SW 1271 (cell line): ENCODE results near the gene TMEM43.
"Not testable (repeated sequence)": the region's sequence is repeated elsewhere in the genome, so short reads cannot be mapped to it uniquely, and the experiment has no call there.

Source experiments
- DNase-seq, 2 experiments: peaks; one replicate each; lab custom pipeline; 2025; lab: John Stamatoyannopoulos, UW

The TMEM43 gene, protein sequence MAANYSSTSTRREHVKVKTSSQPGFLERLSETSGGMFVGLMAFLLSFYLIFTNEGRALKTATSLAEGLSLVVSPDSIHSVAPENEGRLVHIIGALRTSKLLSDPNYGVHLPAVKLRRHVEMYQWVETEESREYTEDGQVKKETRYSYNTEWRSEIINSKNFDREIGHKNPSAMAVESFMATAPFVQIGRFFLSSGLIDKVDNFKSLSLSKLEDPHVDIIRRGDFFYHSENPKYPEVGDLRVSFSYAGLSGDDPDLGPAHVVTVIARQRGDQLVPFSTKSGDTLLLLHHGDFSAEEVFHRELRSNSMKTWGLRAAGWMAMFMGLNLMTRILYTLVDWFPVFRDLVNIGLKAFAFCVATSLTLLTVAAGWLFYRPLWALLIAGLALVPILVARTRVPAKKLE

DNA sequence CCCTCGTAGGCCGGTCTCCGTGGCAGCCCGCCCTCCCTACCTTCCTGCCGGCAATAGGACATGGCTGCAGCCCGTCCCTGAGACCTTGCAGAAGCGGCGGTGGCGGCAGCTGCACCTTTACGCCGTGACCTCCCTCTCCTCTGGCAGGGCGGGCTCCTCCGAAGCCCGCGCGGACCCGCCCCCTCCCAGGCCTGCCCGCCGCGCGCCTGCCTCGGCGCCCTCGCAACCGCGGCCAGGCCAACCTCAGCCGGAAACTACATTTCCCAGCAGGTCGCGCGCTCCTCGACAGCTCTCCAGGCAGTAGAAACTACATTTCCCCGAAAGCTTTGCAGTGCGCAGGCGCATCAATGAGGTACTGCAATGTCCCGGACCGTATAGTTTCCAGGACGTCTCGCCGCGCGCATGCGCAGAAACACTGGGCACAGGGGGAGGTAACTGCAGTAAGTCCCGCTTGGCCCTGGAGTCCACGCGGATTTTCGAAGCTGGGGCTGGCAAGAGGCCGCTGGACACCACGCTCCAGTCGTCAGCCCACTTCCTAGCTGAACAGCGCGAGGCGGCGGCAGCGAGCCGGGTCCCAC lies at the start of gene TMEM43, which contains the start of gene CHCHD4:
Gene TMEM43 (plus strand): TSS at position 438 of the 578 bp plus-strand sequence. CDS start 142 bp downstream, outside the sequence.
Gene CHCHD4 (minus strand): TSS at position 256 of the 578 bp plus-strand sequence. CDS start 194 bp downstream, at position 62.
- peak; percentile 97 to 99 for DNase-seq

DNA sequence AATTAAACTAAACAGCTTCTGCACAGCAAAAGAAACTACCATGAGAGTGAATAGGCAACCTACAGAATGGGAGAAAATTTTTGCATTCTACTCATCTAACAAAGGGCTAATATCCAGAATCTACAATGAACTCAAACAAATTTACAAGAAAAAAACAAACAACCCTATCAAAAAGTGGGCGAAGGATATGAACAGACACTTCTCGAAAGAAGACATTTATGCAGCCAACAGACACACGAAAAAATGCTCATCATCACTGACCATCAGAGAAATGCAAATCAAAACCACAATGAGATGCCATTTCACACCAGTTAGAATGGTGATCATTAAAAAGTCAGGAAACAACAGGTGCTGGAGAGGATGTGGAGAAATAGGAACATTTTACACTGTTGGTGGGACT lies 49.6 kb upstream of the TMEM43 start:
- DNase-seq, result not testable (repeated sequence)

DNA sequence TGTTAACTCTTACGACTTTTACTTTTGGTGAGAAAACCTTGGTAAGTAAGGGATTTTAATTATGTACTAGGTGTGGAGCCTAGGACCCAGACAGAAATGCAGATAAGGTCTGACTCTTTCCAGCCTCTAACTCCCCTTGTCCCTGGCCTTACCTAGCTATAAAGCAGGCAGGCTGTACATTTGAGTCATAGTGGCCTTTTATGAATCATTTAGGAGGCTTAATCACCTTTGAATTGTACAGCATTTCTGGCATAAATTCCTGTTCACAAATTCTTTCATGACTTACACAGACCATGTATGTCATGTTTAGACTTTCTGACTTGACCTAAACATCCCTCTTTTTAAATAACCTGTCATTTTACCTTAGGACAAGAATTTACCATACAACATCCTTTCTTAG lies 47.5 kb upstream of the TMEM43 start:
- DNase-seq, result no peak

DNA sequence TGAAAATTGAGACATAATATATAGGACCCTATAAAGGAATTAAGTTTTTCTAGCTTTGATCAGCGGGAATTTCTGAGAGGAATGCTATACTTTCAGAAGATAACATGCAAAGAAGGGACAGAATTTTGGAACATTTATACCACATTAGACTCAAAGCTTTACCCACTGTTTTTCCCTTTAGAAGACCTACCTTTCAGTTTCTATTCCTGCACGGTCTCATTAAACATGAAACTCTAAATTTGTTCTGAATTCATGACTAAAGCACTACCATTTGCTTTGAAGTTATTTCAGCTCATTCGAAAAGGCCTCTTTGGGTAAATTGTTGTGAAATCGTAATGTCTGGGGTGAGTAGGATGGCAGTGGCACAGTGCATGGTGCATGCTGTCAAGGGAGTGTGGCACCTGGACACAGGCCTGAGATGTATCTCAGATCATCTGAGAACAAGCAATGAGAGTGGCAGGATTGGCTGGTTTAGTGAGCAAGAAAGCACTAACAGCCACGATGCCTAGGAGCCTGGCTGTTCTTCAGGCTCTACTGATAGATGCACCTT lies 42.7 kb upstream of the TMEM43 start:
- no peak for DNase-seq

DNA sequence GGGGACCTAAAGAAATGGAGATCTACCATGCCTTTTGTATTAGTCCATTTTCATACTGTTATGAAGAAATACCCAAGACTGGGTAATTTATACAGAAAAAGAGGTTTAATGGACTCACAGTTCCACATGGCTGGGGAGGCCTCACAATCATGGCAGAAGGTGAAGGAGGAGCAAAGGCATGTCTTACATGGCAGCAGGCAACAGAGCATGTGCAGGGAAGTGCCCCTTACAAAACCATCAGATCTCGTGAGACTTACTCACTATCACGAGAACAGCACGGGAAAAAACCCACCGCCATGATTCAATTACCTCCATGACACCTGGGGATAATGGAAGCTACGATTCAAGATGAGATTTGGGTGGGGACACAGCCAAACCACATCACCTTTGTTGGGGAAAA lies 37.4 kb upstream of the TMEM43 start:
- DNase-seq, result not testable (repeated sequence)

DNA sequence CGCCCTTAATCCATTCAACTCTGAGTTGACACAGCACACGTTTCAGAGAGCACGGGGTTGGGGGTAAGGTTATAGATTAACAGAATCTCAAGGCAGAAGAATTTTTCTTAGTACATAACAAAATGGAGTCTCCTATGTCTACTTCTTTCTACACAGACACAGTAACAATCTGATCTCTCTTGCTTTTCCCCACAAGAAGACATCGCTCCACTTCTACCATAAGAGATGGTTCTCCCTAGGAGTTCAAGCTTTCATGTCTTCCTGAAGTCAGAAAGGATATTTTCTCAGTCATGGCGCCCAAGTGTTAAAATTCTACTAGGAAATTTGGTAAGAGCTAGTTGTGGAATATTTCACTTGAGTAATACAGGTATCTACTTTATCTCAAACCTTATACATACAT lies 32.9 kb upstream of the TMEM43 start:
- DNase-seq, result not testable (repeated sequence)

DNA sequence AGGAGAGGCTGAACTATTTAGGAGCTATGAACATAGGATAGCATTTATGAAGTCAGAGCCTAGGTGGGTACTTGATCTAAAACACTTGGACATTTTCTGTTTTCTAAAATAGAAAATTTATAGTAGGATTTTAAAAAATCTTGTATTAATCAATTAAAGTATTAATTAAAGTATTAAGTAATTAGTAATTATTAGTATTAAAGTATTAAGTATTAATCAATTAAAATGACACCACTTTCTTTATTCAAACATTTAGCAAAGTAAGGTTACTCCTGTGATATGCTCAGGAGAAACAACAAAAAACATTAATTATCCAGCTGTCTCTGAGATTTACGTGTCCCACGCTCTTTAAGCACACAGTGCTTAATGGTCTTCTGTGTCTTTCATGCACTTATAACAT lies 32.4 kb upstream of the TMEM43 start:
- DNase-seq, result no peak

DNA sequence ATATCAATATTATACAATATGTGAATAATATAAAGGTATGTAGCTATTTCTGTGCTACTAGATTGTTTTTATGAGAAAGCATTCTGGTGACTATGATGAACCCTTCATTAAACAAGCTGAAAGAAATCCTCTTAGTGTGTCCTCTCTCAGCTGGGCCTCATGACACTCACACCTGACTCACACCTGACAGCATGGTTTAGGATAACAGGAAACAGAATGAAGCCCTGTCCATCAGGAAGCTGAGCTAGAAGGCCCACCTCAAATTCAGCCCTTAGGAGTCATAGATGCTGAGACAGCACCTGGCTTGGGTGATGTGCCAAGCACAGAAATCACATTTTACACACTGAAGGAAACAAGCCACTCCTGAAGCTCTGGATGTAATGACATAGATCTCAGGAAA lies 31.0 kb upstream of the TMEM43 start:
- no peak for DNase-seq

DNA sequence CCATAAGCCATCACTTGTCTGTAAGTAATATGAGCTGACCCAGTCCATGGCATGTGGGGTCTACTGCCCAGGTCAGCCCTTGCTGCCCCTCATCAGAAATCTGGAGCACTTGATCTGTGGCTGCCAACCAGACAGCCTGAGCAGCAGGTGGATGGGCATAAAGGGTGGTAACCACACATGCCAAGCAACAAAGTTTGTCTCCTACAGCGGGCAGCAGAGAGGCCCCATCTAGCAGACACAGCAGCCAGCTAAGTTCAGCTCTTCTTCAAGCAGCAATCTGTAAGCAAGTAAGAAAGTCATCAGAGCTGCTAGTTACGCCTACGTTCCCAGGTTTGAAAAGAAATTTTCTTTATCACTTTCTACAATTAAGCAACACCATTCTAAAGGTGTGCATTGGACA lies 28.1 kb upstream of the TMEM43 start:
- no peak for DNase-seq

DNA sequence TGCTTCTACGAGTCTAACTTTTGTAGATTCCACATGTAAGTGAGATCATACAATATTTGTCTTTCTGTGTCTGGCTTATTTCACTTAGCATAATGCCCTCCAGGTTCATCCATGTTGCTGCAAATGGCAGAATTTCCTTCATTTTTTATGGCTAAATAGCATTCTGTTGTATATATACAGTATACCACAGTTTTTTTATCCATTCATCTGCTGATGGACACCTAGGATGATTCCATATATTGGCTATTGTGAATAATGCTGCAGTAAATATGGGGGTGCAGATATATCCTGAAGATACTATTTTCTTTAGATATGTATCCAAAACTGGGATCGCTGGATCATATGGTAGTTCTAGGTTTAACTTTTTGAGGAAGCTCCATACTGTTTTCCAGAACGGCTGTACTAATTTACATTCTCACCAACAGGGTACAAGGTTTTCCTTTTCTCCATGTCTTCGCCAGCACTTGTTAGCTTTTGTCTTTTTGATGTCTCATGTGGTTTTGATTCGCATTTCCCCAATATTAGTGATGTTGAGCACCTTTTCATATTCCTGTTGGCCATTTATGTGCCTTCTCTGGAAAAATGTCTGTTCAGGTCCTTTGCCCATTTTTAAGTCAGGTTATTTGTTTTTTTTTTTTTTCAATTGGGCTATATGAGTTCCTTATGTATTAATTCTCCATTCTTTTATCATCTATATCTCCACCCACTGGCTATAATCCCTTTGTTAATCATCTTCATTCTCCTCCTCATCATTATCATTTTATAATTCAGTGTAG lies 27.0 kb upstream of the TMEM43 start:
- DNase-seq, result no peak

DNA sequence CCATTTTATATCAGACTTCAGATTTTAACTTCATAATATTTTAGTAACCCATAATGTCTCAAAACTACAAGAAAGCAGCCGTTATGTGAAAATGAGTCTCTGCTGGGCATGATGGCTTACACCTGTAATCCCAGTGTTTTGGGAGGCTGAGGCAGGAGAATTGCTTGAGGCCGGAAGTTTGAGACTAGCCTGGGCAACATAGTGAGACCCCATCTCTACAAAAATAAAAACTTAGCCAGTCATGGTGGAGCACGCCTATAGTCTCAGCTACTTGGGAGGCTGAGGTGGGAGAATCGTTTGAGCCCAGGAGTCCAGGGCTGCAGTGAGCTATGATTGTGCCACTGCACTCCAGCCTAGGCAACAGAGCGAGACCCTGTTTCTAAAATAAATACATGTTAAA lies 15.0 kb upstream of the TMEM43 start:
- not testable (repeated sequence) for DNase-seq

DNA sequence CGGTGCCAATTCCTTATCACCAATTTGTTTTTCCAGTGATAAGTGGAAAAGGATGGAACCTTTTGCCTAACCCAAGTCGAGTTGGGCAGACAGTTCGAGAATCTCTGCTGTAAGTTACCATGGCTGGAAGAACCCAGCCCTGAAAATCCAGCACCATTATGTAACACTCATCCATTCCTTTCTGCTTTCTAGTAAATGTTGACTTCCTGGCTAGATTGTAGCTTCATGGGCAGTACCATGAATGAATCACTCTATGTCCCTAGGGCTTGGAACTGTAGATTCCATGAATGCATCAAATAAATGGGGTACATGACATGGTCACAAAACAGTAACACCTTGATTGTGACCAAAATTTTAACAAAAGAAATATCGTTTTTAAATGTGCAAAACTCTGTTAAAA lies 14.2 kb upstream of the TMEM43 start:
- no peak for DNase-seq

DNA sequence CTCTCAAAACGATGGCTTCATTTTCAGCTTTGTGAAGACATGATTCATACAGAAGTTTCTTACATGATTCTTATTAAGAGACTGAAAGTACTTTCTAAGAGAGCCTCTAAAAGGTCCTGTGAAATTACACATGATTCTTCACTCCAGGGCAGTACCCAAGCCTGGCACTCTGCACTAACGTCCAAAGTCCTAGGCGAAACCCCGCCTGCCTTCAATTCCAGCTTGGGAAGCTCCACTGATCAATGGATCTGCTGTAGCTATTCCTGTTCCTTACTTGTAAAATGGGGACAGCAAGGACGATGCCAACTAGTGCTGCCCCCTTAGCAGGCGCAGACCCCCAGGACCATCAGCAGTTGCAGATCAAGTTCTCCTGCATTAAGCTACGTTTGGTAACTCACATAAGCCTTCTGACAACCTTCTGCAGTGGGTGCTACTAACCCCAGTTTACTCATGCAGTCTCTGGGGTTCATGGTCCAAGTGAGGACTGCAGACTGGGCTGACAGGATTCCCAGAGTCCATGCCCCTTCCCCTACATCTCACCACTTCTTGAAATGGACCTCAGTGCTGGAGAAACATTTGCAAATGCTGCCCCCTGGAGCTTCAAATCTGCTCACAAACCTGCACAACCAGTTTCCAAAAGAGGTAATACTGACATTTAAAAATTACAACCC lies 10.8 kb upstream of the TMEM43 start:
- DNase-seq, result no peak

DNA sequence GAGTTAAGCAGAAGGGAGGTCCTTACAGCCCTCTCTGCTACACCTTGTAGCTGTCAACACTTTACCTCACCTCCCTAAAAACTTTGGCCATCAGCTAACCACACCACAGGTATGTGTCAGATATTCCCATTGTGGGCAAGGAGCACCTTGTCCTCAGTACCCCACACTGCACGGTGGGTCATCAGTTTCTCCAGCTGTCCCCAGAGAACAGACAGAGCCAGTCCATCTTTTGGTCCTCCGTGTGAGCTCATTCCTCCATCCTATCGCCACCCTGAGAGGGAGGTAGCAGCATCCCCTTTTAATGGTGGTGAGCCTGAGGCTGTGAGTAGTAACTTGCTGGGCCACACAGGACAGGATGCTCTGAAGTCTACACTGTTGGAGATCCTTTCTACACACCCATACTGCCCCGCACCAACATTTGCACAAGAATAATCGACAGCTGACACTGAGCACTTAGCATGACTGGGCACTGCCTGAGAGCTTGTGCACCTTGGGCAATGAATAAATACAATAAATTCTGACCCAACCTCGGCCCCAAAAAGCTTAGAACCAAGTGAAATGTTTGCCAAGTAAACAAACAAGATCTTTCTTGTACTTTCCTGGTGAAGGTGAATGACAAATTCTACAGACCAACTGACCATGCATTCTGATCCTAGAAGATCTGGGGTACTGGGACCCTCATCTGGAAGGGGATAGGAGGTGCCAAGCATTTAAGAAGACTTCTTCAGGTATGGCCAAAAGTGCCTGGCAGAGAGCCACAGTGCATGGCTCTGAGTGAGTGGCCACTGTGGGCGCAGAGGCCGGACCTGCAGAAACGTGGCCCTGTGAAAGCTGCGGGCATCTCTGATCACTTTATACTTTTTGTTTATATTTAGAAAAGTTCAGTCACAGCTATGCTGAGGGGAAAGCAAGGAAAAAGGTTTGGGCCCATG lies 7.1 kb upstream of the TMEM43 start:
- DNase-seq, result no peak

DNA sequence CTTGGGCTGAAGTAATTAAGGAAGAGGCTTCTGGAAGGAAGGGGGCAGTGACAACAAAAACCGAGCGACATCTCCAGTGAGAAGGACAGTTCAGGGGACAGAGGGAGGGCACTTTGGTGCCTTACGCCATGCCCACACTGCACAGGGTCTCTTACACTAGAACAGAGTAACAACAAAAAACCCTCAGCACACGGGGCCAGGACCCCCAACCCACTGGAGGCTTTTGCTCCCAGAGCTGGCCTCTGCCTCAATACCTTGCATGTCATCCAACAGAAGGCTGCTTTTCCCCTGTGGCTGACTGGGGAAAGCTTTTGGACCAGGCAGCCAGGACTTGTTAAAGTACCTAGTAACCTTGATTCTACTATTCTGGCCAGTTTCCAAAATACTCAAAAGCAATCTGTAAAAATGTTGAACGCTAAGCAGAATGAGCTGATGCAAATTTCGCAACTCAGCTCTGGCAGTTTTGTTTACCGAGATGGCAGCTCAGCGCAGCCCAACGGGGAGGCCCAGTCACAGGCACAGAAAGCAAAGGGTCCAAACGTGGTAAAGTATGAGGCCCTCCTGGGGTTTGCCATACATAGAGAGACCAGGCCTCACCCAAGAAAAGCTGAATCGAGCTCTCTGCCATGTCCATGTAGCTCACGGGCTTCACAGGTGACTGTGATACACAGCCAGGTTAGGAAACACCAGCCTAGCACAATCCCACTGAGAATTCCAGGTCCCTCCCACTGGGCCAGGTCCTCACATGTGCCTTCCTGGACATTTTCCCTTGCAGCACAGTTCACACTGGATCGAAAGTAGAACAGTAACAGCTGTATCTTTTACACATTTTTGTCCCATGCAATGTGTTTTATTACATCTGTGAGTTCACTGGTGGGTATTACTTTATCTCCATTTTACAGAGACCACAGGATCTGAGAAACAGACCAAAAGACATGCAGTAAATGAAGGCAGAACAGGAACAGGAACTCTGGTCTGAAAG lies 6.2 kb upstream of the TMEM43 start:
- DNase-seq, result no peak

DNA sequence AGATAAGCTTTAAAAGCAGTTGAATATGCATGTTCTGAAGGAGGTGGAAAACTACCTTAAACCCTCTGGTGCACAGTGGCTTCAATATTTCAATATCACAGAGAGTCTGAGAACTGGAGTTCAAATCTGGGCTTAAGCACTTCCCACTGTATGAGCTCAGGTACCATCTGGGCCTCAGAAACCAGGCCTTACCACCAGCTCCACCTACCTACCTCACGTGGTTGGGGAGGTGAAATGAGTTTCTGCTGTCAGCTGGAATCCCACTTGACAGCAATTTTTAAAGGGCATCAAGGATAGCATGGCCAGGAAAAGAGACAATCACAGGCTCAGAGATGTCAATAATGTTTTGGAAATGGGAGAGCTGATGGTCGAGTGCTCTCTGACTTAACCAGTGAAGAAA lies 5.2 kb upstream of the TMEM43 start:
- DNase-seq, result no peak

DNA sequence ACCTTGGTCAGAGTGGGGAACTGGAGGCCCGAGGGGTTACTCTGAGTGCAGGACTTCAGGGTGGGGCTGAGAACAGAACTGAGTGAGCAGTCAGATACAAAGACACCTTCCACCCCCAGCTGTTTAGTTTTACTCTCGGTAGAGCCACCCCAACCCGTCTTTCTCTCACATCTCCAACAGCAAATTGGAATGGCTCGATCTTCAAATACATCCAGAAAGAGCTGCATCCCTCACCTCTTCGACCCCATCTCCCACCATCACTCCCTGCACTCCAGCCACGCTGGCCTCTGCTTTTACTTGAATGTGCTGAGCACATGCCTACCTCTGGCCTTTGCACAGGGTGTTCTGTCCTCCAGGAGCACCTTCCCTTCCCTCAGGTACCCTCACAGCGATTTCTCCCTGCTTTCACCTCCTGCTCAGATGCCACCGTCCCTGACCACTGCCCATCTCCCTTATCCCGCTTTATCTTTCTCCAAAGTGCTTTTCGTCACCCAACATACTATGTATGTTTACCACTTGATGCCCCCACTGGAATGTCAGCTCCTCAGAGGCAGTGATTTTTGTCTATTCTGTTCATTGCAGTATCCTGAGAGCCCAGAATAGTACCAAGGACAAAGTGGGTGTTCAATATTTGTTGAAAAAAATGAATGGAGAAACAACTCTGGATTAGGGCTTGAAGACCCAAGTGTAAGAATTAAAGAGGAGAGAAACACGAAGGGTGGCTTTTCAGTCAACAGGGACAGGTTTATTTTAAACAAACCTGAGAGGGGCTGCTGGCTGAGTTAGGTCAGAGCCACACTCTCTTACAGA lies 4.5 kb upstream of the TMEM43 start:
- DNase-seq, result no peak

DNA sequence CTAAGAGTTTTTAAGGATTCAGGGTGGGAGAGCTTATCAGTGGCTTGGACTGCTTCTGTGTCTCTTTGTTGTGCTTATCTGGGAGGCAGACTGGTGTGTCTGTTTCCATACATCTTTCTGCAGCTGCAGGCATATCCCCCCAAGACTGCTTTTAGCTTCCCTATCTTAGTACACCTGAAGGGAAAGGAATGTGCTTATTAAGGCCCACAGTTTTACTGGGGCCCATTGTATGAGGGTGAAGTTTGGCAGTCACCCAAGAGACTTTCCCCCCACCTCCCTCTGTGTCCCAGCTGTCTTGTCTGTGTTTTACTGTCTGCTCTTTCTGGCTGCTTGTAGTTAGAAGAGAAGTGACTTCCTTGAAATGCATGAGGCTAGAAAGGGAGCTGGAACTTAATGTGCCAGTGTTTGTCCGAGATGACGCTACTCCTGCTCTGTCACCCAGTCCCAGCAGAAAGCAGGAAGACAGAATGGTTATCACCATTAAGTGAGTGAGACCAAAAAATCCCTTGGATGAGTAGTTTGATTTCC lies 3.9 kb upstream of the TMEM43 start:
- not testable (repeated sequence) for DNase-seq
